Measurements from ENCODE around the gene DPP3.

DPP3 gene

GRCh38 chr11:66484806-66485380 is 4.7 kb downstream of the DPP3 start:
- DNase-seq (ENCODE audit: low read depth), result no peak

- no peak for DNase-seq (ENCODE audit: low read depth)
These were observed 8.7 kb downstream of the DPP3 start for GRCh38 chr11:66488957-66489356.

GRCh38 chr11:66489636-66490035 is 9.4 kb downstream of the DPP3 start:
- DNase-seq (ENCODE audit: low read depth), result no peak

- no peak for DNase-seq (ENCODE audit: low read depth)
These were observed 11.2 kb downstream of the DPP3 start for GRCh38 chr11:66491315-66491935.

GRCh38 chr11:66492161-66492865 is 12.1 kb downstream of the DPP3 start:
- no peak for DNase-seq (ENCODE audit: low read depth)

GRCh38 chr11:66493130-66493529 is 12.9 kb downstream of the DPP3 start:
- DNase-seq (ENCODE audit: low read depth), result no peak

GRCh38 chr11:66494458-66494857 is 14.2 kb downstream of the DPP3 start:
- DNase-seq (ENCODE audit: low read depth), result no peak

- DNase-seq (ENCODE audit: low read depth), result no peak
These were observed 14.7 kb downstream of the DPP3 start for GRCh38 chr11:66494935-66495334.

GRCh38 chr11:66495401-66495854 is 15.2 kb downstream of the DPP3 start:
- no peak for DNase-seq (ENCODE audit: low read depth)

GRCh38 chr11:66497206-66497605 is 17.0 kb downstream of the DPP3 start:
- no peak for DNase-seq (ENCODE audit: low read depth)

GRCh38 chr11:66498506-66498905 is 18.3 kb downstream of the DPP3 start:
- DNase-seq (ENCODE audit: low read depth), result no peak

- no peak for DNase-seq (ENCODE audit: low read depth)
These were observed 25.1 kb downstream of the DPP3 start for GRCh38 chr11:66505276-66505816.

GRCh38 chr11:66509131-66509561 is 28.9 kb downstream of the DPP3 start:
- DNase-seq (ENCODE audit: low read depth), result no peak

- DNase-seq (ENCODE audit: low read depth), result peak; percentile 54
These were observed 30.2 kb downstream of the DPP3 start, which contains the start of gene BBS1 for GRCh38 chr11:66510271-66510989. Gene BBS1, plus strand, starts transcription at chr11:66510635. Its CDS starts 25 bp downstream, at chr11:66510660.

- DNase-seq (ENCODE audit: low read depth), result no peak
These were observed 30.7 kb downstream of the DPP3 start for GRCh38 chr11:66510990-66511339.

GRCh38 chr11:66523611-66524010 is 43.4 kb downstream of the DPP3 start:
- no peak for DNase-seq (ENCODE audit: low read depth)

GRCh38 chr11:66524304-66525040 is 44.2 kb downstream of the DPP3 start:
- no peak for DNase-seq (ENCODE audit: low read depth)

- DNase-seq (ENCODE audit: low read depth), result no peak
These were observed 48.8 kb downstream of the DPP3 start for GRCh38 chr11:66529069-66529468.

- no peak for DNase-seq (ENCODE audit: low read depth)
These were observed 49.4 kb downstream of the DPP3 start for GRCh38 chr11:66529655-66530054.

- DNase-seq (ENCODE audit: low read depth), result no peak
These were observed 50.9 kb downstream of the DPP3 start for GRCh38 chr11:66530927-66531709.

GRCh38 chr11:66531841-66532240 is 51.6 kb downstream of the DPP3 start:
- DNase-seq (ENCODE audit: low read depth), result no peak

All from GM04504 (cell line).